GM21825 (cell line): ENCODE measurements around the gene ZNF48.

ENCODE experiments used
- ATAC-seq: cut with Tn5 transposase; IDR thresholded peaks from one replicate; pipeline ENCODE4 v1.9.1; 2021; ENCODE audit warnings: mild to moderate bottlenecking, moderate library complexity; ENCODE audit not compliant: unreplicated experiment

Gene ZNF48

GRCh38 chr16:30358577-30358936 is 36.7 kb upstream of the ZNF48 start:
- no peak for ATAC-seq

GRCh38 chr16:30358990-30359870 is 36.0 kb upstream of the ZNF48 start:
- ATAC-seq, result no peak

- ATAC-seq, result no peak
These were observed 35.4 kb upstream of the ZNF48 start for GRCh38 chr16:30359871-30360170.

- no peak for ATAC-seq
These were observed 34.0 kb upstream of the ZNF48 start for GRCh38 chr16:30361180-30361579.

GRCh38 chr16:30365200-30365599 is 30.0 kb upstream of the ZNF48 start:
- no peak for ATAC-seq

- ATAC-seq, result no peak
These were observed 28.7 kb upstream of the ZNF48 start for GRCh38 chr16:30366511-30366910.

GRCh38 chr16:30367349-30368009 is 27.7 kb upstream of the ZNF48 start:
- no peak for ATAC-seq

GRCh38 chr16:30368122-30368791 is 27.0 kb upstream of the ZNF48 start:
- no peak for ATAC-seq

- ATAC-seq, result no peak
These were observed 26.5 kb upstream of the ZNF48 start for GRCh38 chr16:30368792-30369090.

GRCh38 chr16:30369091-30369937 is 25.9 kb upstream of the ZNF48 start:
- no peak for ATAC-seq

GRCh38 chr16:30369938-30370455 is 25.2 kb upstream of the ZNF48 start:
- ATAC-seq, result no peak

- ATAC-seq, result peak; percentile 69
These were observed 24.6 kb upstream of the ZNF48 start, which contains the start of gene TBC1D10B for GRCh38 chr16:30370456-30371247. Gene TBC1D10B (minus strand): TSS chr16:30370494. CDS start chr16:30370183, 311 bp downstream.

- no peak for ATAC-seq
These were observed 23.9 kb upstream of the ZNF48 start for GRCh38 chr16:30371248-30371816.

GRCh38 chr16:30372038-30372712 is 23.0 kb upstream of the ZNF48 start:
- no peak for ATAC-seq

- no peak for ATAC-seq
These were observed 22.5 kb upstream of the ZNF48 start for GRCh38 chr16:30372725-30373124.

- no peak for ATAC-seq
These were observed 20.7 kb upstream of the ZNF48 start, which contains the start of gene MYL11 for GRCh38 chr16:30374538-30374937. Gene MYL11 (plus strand): TSS chr16:30374802. CDS start chr16:30374858, 56 bp downstream.

GRCh38 chr16:30375864-30376263 is 19.4 kb upstream of the ZNF48 start:
- ATAC-seq, result no peak

- no peak for ATAC-seq
These were observed 18.7 kb upstream of the ZNF48 start for GRCh38 chr16:30376461-30376902.
